ENCODE data around the gene ANKRD12.
"Not testable (repeated sequence)": the region's sequence is repeated elsewhere in the genome, so short reads cannot be mapped to it uniquely, and the experiment has no call there.

Gene ANKRD12

DNA sequence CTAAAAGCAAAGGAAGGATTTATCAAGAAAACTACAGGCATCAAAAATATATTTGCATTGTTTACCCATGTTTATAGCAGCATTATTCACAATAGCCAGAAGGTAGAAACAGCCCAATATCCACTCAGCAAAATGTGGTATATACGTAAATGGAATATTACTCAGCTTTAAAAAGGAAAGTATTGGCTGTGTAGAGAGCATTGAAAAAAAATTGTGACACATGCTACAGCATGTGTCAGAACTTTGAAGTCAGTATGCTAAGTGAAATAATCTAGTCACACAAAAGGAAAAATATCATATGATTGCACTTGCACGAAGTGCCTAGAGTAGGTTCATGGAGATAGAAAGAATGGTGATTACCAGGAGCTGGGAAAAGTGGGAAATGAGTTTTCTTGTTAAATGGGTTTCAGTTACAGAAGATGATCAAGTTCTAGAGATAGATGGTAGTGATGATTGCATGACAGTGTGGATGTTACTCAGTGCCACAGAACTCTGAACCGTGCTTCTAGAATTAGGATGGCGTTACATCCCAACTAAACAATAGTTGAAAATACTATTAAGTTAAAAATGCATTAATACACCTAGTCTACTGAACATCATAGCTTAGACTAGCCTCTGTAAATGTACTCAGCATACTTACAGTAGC is 20.1 kb downstream of the ANKRD12 start:
- peaks cover 34% of the 10 kb centered on the region for H4K20me1 ChIP-seq (ENCODE audit: insufficient read depth)
- peaks cover 65% of the 10 kb centered on the region for H3K4me1 ChIP-seq (ENCODE audit: low read depth, poor library complexity, severe bottlenecking)
- peak overlapping the region; percentile 31 for H3K4me2 ChIP-seq
- no peak overlapping the region for H3K4me3 ChIP-seq (IDR thresholded peaks at IDR 0.05; ENCODE audit: insufficient read depth, low read depth, low read length)
- H3K79me2 ChIP-seq (ENCODE audit: insufficient read depth, low read depth), result peaks cover 99% of the 10 kb centered on the region
- H2AFZ ChIP-seq (ENCODE audit: low read depth), result no peak overlapping the region
- H3K27ac ChIP-seq, result no peak overlapping the region
- no peaks in the 10 kb centered on the region for H3K36me3 ChIP-seq (ENCODE audit: insufficient read depth)
- TF ChIP-seq, protein P1, sequence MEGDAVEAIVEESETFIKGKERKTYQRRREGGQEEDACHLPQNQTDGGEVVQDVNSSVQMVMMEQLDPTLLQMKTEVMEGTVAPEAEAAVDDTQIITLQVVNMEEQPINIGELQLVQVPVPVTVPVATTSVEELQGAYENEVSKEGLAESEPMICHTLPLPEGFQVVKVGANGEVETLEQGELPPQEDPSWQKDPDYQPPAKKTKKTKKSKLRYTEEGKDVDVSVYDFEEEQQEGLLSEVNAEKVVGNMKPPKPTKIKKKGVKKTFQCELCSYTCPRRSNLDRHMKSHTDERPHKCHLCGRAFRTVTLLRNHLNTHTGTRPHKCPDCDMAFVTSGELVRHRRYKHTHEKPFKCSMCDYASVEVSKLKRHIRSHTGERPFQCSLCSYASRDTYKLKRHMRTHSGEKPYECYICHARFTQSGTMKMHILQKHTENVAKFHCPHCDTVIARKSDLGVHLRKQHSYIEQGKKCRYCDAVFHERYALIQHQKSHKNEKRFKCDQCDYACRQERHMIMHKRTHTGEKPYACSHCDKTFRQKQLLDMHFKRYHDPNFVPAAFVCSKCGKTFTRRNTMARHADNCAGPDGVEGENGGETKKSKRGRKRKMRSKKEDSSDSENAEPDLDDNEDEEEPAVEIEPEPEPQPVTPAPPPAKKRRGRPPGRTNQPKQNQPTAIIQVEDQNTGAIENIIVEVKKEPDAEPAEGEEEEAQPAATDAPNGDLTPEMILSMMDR (conservative IDR thresholded peaks at IDR 0.05; ENCODE audit: low read depth, low read length), result no peak
- no peaks in the 10 kb centered on the region for H3K27me3 ChIP-seq (ENCODE audit: insufficient read depth, low read depth)
- H3K9ac ChIP-seq, result no peak overlapping the region

DNA sequence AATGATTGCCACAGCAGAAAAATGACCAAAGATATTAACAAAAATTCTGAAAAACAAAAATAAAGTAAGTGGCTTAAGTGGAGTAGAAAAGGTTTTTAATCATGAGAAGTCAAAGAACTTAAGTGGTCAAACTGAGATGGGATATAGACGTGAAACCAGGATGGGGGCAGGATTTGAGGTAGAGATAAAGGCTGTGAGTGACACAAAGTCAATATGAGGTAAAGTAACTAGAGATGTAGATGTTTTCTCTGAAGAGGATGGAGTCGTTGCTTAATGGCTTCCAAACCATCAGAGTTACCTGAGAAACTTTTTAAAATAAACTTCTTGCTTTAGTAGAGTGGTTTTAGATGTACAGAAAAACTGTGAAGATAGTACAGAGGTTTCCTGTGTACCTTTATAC is 21.2 kb downstream of the ANKRD12 start:
- Histone ChIP-seq H3K36me3 (ENCODE audit: insufficient read depth) (no peaks in the 10 kb centered on the region), H3K4me3 (IDR thresholded peaks at IDR 0.05; ENCODE audit: insufficient read depth, low read depth, low read length) (no peak overlapping the region), H4K20me1 (ENCODE audit: insufficient read depth) (peaks cover 25% of the 10 kb centered on the region), H3K9ac (no peak overlapping the region), H3K4me1 (ENCODE audit: low read depth, poor library complexity, severe bottlenecking) (peaks cover 54% of the 10 kb centered on the region), H3K4me2 (peak overlapping the region; percentile 24), H3K27ac (peak overlapping the region; percentile 6; the same call in 1 of the 2 replicates), H3K27me3 (ENCODE audit: insufficient read depth, low read depth) (no peaks in the 10 kb centered on the region), H2AFZ (ENCODE audit: low read depth) (no peak overlapping the region), H3K79me2 (ENCODE audit: insufficient read depth, low read depth) (peaks cover 99% of the 10 kb centered on the region)
- TF ChIP-seq, protein P1 (conservative IDR thresholded peaks at IDR 0.05; ENCODE audit: low read depth, low read length), result no peak

DNA sequence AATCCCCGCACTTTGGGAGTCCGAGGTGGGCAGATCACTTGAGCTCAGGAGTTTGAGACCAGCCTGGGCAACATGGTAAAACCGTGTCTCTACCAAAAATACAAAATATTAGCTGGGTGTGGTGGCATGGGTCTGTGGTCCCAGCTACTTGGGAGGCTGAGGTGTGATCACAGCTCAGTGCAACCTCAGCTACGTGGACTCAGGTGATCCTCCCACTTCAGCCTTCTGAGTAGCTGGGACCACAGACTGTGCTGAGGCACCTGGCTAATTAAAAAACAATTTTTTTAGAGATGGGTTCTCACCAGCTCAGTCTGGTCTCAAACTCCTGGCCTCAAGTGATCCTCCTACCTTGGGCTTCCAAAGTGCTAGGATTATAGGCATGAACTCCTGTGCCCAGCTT is 23.4 kb downstream of the ANKRD12 start:
- Histone ChIP-seq H3K27me3 (ENCODE audit: insufficient read depth, low read depth) (no peaks in the 10 kb centered on the region), H3K27ac (no peak overlapping the region), H3K4me2 (no peak overlapping the region), H3K4me1 (ENCODE audit: low read depth, poor library complexity, severe bottlenecking) (peaks cover 34% of the 10 kb centered on the region), H2AFZ (ENCODE audit: low read depth) (no peak overlapping the region), H3K36me3 (ENCODE audit: insufficient read depth) (no peaks in the 10 kb centered on the region), H3K9ac (no peak overlapping the region), H3K79me2 (ENCODE audit: insufficient read depth, low read depth) (peaks cover 99% of the 10 kb centered on the region), H3K4me3 (IDR thresholded peaks at IDR 0.05; ENCODE audit: insufficient read depth, low read depth, low read length) (no peak overlapping the region), H4K20me1 (ENCODE audit: insufficient read depth) (peaks cover 18% of the 10 kb centered on the region)
- TF ChIP-seq, protein P1 (conservative IDR thresholded peaks at IDR 0.05; ENCODE audit: low read depth, low read length), result no peak

DNA sequence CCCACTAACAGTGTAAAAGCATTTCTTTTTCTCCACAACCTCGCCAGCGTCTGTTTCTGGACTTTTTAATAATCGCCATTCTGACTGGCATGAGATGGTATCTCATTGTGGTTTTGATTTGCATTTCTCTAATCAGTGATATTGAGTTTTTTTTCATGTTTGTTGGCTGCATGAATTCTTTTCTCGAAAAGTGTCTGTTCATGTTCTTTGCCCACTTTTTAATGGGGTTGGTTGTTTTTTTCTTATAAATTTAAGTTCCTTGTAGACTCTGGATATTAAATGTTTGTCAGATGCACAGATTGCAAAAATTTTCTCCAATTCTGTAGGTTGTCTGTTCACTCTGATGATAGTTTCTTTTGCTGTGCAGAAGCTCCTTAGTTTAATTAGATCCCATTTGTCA is 26.1 kb downstream of the ANKRD12 start:
- not testable (repeated sequence) for H3K4me1 ChIP-seq (ENCODE audit: low read depth, poor library complexity, severe bottlenecking); H3K27ac ChIP-seq; H4K20me1 ChIP-seq (ENCODE audit: insufficient read depth); H3K4me3 ChIP-seq (IDR thresholded peaks at IDR 0.05; ENCODE audit: insufficient read depth, low read depth, low read length); H3K27me3 ChIP-seq (ENCODE audit: insufficient read depth, low read depth); H2AFZ ChIP-seq (ENCODE audit: low read depth); H3K4me2 ChIP-seq; H3K9ac ChIP-seq; H3K36me3 ChIP-seq (ENCODE audit: insufficient read depth)
- H3K79me2 ChIP-seq (ENCODE audit: insufficient read depth, low read depth), result peaks cover 86% of the 10 kb centered on the region

DNA sequence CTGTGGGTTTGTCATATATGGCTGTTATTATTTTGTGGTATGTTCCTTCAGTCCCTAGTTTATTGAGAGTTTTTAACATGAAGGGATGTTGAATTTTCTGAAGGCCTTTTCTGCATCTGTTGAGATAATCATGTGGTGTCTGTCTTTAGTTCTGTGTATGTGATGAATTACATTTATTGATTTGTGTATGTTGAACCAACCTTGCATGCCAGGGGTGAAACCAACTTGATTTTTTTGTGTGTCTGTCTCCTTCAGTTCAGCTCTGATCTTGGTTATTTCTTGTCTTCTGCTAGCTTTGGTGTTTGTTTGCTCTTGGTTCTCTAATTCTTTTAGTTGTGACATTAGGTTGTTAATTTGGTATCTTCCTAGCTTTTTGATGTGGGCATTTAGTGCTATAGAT is 27.6 kb downstream of the ANKRD12 start:
- not testable (repeated sequence) for H3K4me3 ChIP-seq (IDR thresholded peaks at IDR 0.05; ENCODE audit: insufficient read depth, low read depth, low read length); H3K36me3 ChIP-seq (ENCODE audit: insufficient read depth); H3K27me3 ChIP-seq (ENCODE audit: insufficient read depth, low read depth); H2AFZ ChIP-seq (ENCODE audit: low read depth); H4K20me1 ChIP-seq (ENCODE audit: insufficient read depth); H3K9ac ChIP-seq; H3K27ac ChIP-seq; H3K4me1 ChIP-seq (ENCODE audit: low read depth, poor library complexity, severe bottlenecking); H3K4me2 ChIP-seq
- peaks cover 85% of the 10 kb centered on the region for H3K79me2 ChIP-seq (ENCODE audit: insufficient read depth, low read depth)

DNA sequence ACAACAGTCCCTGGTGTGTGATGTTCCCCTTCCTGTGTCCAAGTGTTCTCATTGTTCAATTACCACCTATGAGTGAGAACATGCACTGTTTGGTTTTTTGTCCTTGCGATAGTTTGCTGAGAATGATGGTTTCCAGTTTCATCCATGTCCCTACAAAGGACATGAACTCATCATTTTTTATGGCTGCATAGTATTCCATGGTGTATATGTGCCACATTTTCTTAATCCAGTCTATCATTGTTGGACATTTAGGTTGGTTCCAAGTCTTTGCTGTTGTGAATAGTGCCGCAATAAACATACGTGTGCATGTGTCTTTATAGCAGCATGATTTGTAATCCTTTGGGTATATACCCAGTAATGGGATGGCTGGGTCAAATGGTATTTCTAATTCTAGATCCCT is 29.3 kb downstream of the ANKRD12 start:
- H3K27ac ChIP-seq; H3K4me3 ChIP-seq (IDR thresholded peaks at IDR 0.05; ENCODE audit: insufficient read depth, low read depth, low read length); H3K9ac ChIP-seq; H4K20me1 ChIP-seq (ENCODE audit: insufficient read depth); H2AFZ ChIP-seq (ENCODE audit: low read depth); H3K4me2 ChIP-seq; H3K36me3 ChIP-seq (ENCODE audit: insufficient read depth); H3K27me3 ChIP-seq (ENCODE audit: insufficient read depth, low read depth): not testable (repeated sequence)
- Histone ChIP-seq H3K79me2 (ENCODE audit: insufficient read depth, low read depth) (peaks cover 83% of the 10 kb centered on the region), H3K4me1 (ENCODE audit: low read depth, poor library complexity, severe bottlenecking) (peaks cover 10% of the 10 kb centered on the region)

DNA sequence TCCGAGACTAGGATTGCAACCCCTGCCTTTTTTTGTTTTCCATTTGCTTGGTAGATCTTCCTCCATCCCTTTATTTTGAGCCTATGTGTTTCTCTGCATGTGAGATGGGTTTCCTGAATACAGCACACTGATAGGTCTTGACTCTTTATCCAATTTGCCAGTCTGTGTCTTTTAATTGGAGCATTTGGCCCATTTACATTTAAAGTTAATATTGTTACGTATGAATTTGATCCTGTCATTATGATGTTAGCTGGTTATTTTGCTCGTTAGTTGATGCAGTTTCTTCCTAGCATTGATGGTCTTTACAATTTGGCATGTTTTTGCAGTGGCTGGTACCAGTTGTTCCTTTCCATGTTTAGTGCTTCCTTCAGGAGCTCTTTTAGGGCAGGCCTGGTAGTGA is 32.9 kb downstream of the ANKRD12 start:
- H3K36me3 ChIP-seq (ENCODE audit: insufficient read depth); H3K27ac ChIP-seq; H3K27me3 ChIP-seq (ENCODE audit: insufficient read depth, low read depth); H3K4me2 ChIP-seq; H2AFZ ChIP-seq (ENCODE audit: low read depth); H3K4me3 ChIP-seq (IDR thresholded peaks at IDR 0.05; ENCODE audit: insufficient read depth, low read depth, low read length); H3K9ac ChIP-seq: not testable (repeated sequence)
- Histone ChIP-seq H3K4me1 (ENCODE audit: low read depth, poor library complexity, severe bottlenecking) (peaks cover 39% of the 10 kb centered on the region), H3K79me2 (ENCODE audit: insufficient read depth, low read depth) (peaks cover 82% of the 10 kb centered on the region), H4K20me1 (ENCODE audit: insufficient read depth) (peaks cover 34% of the 10 kb centered on the region)

DNA sequence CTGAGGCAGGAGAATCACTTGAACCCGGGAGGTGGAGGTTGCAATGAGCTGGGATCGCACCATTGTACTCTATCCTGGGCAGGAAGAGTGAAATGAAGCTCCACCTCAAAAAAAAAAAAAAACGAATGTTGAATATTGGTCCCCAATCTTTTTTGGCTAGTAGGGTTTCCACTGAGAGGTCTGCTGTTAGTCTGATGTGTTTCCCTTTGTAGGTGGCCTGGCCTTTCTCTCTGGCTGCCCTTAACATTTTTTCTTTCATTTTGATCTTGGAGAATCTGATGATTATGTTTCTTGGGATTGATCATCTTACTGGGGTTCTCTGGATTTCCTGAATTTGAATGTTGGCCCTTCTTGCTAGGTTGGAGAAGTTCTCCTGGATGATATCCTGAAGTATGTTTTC is 35.3 kb downstream of the ANKRD12 start:
- not testable (repeated sequence) for H3K27ac ChIP-seq; H3K36me3 ChIP-seq (ENCODE audit: insufficient read depth); H3K9ac ChIP-seq; H3K27me3 ChIP-seq (ENCODE audit: insufficient read depth, low read depth); H2AFZ ChIP-seq (ENCODE audit: low read depth); H3K4me3 ChIP-seq (IDR thresholded peaks at IDR 0.05; ENCODE audit: insufficient read depth, low read depth, low read length); H3K4me2 ChIP-seq
- H3K4me1 ChIP-seq (ENCODE audit: low read depth, poor library complexity, severe bottlenecking), result peaks cover 39% of the 10 kb centered on the region
- H3K79me2 ChIP-seq (ENCODE audit: insufficient read depth, low read depth), result peaks cover 94% of the 10 kb centered on the region
- H4K20me1 ChIP-seq (ENCODE audit: insufficient read depth), result peaks cover 53% of the 10 kb centered on the region
